GM12878 (cell line): ENCODE data around the gene SNRNP200. TPM values are rescaled to one million over a fixed set of nuclear protein-coding genes. Genes with fewer than 3 reads are reported as not detected.
A peak's percentile ranks its signal among the peaks of the same experiment; 100 is the strongest.

Source experiments
- CREB1 ChIP-seq: IDR thresholded peaks from 2 replicates; pipeline ENCODE4 v1.6.1; 2012; ENCODE audit warnings: low read depth, mild to moderate bottlenecking, inconsistent platforms
- HCFC1 ChIP-seq: fragments of 150-350 bp; IDR thresholded peaks from 2 replicates; pipeline ENCODE4 v1.6.1; 2014; ENCODE audit warnings: low read length
- HDAC6 ChIP-seq: fragments of 200-600 bp; sonication (generic); IDR thresholded peaks from one replicate; pipeline ENCODE4 v1.8.0; 2017; ENCODE audit warnings: antibody characterized with exemption; ENCODE audit not compliant: unreplicated experiment
- NFIC ChIP-seq: IDR thresholded peaks from 2 replicates; pipeline ENCODE4 v1.6.1; 2012; ENCODE audit warnings: low read depth, mild to moderate bottlenecking, inconsistent platforms, low read length, moderate library complexity
- PAX5 ChIP-seq: IDR thresholded peaks from 2 replicates; pipeline ENCODE4 v1.6.1; 2011; ENCODE audit warnings: low read depth, low read length, borderline replicate concordance
- SRF ChIP-seq, 2 experiments: IDR thresholded peaks; 2 replicates each; pipeline ENCODE4 v1.6.1; 2011; ENCODE audit warnings: low read depth in 2 of 2, low read length in 2 of 2, mild to moderate bottlenecking in 1 of 2, moderate library complexity in 1 of 2
- STAT1 ChIP-seq: fragments of 450-650 bp; conservative IDR thresholded peaks from 2 replicates; pipeline ENCODE4 v1.6.1; 2014; ENCODE audit warnings: antibody characterized with exemption, mild to moderate bottlenecking
- TCF3 ChIP-seq: IDR thresholded peaks from 2 replicates; pipeline ENCODE4 v1.6.1; 2012; ENCODE audit warnings: low read depth, mild to moderate bottlenecking, low read length, borderline replicate concordance; ENCODE audit not compliant: insufficient read depth
- polyA plus RNA-seq, 11 experiments: library from polyadenylated mRNA; depleted of rRNA in 4 of 11; unstranded in 6 of 11; stranded (reverse) in 5 of 11; fragments of >200 nt; fragmentation: Nextera tagmentation in 4 of 11; fragmentation: Illumina TruSeq in 1 of 11; extraction: Ambion mirVana in 4 of 11; extraction: Trizol in 1 of 11; gene quantifications; 1 replicate in 1 of 11; 2 replicates in 10 of 11; pipeline versions ENCODE4 v1.2.1 to v1.2.3, GENCODE V29; 2011 to 2016; ENCODE audit warnings: inconsistent platforms in 2 of 11, missing spikeins in 2 of 11, low read depth in 1 of 11
- total RNA-seq, 4 experiments: library from RNA; depleted of rRNA in 3 of 4; stranded (reverse); fragments of >200 nt in 3 of 4; fragmentation: Illumina TruSeq in 1 of 4; extraction: Trizol in 1 of 4; gene quantifications; 2 replicates each; pipeline versions ENCODE4 v1.2.1 to v1.2.3, GENCODE V29; 2013 to 2021
- TF ChIP-seq, protein P1 (sequence below): fragments of 450-650 bp; formaldehyde crosslinking; IDR thresholded peaks from 2 replicates; pipeline ENCODE4 v1.5.0; 2022; ENCODE audit warnings: mild to moderate bottlenecking, missing genetic modification characterization
- TF ChIP-seq, protein P2 (sequence below): fragments of 450-650 bp; conservative IDR thresholded peaks from 2 replicates; pipeline ENCODE4 v1.6.1; 2017; ENCODE audit warnings: mild to moderate bottlenecking, moderate library complexity
- TF ChIP-seq, protein P3 (sequence below): IDR thresholded peaks from 2 replicates; pipeline ENCODE4 v1.6.1; 2012; ENCODE audit warnings: improper control_type of control experiment, low read depth, low read length; ENCODE audit not compliant: insufficient replicate concordance
- TF ChIP-seq, protein P4 (sequence below): fragments of 450-650 bp; IDR thresholded peaks from 2 replicates; pipeline ENCODE4 v1.6.1; 2018; ENCODE audit warnings: borderline replicate concordance, mild to moderate bottlenecking; ENCODE audit not compliant: partially characterized antibody
- TF ChIP-seq, protein P5 (sequence below), 3 experiments: IDR thresholded peaks in 2 of 3; conservative IDR thresholded peaks in 1 of 3; 2 replicates each; pipeline ENCODE4 v1.5.1; 2011; ENCODE audit warnings: low read depth in 3 of 3, low read length in 3 of 3, mild to moderate bottlenecking in 3 of 3, control low read depth in 2 of 3, moderate library complexity in 2 of 3, inconsistent platforms in 1 of 3, mixed read lengths in 1 of 3; ENCODE audit not compliant: control insufficient read depth in 2 of 3, insufficient read depth in 1 of 3; ENCODE audit errors: extremely low read depth in 1 of 3

The SNRNP200 gene
- total and polyA plus RNA-seq, 10 of the 15 experiments (the other 5 are each of a cell fraction or from before 2014, with no cell fraction given) = 59.2 to 176 (median 106) TPM

DNA sequence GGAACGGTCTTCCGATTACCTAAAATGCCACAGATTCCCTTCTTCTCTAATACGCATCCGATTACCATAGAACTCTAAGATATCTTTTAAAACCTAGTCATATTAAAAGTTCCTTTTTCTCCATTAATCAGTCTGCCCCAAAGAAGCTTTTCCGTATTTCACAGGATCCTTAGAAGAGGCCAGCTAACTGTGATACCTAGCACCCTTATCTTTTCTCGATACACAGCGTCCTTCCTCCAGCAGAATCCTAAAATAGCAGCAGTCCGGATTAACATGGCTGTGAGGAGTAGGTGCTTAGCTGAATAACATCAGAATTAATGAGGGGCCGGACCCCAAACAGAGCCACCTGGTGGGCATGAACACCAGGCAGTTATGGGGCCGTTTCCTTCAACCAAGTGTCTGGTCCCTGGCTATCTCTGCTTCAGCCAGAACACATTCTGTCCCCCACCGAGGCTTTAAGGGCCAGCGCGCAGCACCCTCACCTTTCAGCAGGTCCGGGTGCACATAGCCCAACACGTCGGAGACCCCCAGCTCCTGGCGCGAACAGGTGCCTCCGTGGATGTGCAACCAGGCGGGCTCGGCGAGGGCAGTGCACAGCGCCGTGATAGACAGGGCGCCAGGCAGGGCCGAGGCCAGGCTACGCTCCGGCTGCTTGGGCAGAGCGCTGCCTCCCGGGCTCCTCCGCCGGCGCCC is 40.5 kb downstream of the SNRNP200 start (continued):
- TF ChIP-seq, protein P1, sequence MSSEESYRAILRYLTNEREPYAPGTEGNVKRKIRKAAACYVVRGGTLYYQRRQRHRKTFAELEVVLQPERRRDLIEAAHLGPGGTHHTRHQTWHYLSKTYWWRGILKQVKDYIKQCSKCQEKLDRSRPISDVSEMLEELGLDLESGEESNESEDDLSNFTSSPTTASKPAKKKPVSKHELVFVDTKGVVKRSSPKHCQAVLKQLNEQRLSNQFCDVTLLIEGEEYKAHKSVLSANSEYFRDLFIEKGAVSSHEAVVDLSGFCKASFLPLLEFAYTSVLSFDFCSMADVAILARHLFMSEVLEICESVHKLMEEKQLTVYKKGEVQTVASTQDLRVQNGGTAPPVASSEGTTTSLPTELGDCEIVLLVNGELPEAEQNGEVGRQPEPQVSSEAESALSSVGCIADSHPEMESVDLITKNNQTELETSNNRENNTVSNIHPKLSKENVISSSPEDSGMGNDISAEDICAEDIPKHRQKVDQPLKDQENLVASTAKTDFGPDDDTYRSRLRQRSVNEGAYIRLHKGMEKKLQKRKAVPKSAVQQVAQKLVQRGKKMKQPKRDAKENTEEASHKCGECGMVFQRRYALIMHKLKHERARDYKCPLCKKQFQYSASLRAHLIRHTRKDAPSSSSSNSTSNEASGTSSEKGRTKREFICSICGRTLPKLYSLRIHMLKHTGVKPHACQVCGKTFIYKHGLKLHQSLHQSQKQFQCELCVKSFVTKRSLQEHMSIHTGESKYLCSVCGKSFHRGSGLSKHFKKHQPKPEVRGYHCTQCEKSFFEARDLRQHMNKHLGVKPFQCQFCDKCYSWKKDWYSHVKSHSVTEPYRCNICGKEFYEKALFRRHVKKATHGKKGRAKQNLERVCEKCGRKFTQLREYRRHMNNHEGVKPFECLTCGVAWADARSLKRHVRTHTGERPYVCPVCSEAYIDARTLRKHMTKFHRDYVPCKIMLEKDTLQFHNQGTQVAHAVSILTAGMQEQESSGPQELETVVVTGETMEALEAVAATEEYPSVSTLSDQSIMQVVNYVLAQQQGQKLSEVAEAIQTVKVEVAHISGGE (CRISPR knock-in tag) = no peak
- TF ChIP-seq, protein P2, sequence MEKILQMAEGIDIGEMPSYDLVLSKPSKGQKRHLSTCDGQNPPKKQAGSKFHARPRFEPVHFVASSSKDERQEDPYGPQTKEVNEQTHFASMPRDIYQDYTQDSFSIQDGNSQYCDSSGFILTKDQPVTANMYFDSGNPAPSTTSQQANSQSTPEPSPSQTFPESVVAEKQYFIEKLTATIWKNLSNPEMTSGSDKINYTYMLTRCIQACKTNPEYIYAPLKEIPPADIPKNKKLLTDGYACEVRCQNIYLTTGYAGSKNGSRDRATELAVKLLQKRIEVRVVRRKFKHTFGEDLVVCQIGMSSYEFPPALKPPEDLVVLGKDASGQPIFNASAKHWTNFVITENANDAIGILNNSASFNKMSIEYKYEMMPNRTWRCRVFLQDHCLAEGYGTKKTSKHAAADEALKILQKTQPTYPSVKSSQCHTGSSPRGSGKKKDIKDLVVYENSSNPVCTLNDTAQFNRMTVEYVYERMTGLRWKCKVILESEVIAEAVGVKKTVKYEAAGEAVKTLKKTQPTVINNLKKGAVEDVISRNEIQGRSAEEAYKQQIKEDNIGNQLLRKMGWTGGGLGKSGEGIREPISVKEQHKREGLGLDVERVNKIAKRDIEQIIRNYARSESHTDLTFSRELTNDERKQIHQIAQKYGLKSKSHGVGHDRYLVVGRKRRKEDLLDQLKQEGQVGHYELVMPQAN = no peak; the same call in 1 of the 2 replicates
- TF ChIP-seq, protein P3, sequence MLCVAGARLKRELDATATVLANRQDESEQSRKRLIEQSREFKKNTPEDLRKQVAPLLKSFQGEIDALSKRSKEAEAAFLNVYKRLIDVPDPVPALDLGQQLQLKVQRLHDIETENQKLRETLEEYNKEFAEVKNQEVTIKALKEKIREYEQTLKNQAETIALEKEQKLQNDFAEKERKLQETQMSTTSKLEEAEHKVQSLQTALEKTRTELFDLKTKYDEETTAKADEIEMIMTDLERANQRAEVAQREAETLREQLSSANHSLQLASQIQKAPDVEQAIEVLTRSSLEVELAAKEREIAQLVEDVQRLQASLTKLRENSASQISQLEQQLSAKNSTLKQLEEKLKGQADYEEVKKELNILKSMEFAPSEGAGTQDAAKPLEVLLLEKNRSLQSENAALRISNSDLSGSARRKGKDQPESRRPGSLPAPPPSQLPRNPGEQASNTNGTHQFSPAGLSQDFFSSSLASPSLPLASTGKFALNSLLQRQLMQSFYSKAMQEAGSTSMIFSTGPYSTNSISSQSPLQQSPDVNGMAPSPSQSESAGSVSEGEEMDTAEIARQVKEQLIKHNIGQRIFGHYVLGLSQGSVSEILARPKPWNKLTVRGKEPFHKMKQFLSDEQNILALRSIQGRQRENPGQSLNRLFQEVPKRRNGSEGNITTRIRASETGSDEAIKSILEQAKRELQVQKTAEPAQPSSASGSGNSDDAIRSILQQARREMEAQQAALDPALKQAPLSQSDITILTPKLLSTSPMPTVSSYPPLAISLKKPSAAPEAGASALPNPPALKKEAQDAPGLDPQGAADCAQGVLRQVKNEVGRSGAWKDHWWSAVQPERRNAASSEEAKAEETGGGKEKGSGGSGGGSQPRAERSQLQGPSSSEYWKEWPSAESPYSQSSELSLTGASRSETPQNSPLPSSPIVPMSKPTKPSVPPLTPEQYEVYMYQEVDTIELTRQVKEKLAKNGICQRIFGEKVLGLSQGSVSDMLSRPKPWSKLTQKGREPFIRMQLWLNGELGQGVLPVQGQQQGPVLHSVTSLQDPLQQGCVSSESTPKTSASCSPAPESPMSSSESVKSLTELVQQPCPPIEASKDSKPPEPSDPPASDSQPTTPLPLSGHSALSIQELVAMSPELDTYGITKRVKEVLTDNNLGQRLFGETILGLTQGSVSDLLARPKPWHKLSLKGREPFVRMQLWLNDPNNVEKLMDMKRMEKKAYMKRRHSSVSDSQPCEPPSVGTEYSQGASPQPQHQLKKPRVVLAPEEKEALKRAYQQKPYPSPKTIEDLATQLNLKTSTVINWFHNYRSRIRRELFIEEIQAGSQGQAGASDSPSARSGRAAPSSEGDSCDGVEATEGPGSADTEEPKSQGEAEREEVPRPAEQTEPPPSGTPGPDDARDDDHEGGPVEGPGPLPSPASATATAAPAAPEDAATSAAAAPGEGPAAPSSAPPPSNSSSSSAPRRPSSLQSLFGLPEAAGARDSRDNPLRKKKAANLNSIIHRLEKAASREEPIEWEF = no peak
- TF ChIP-seq HDAC6 (no peak), SRF (IDR thresholded peaks at IDR 0.05; ENCODE audit: low read depth in 2 of 2, low read length in 2 of 2) (no peak), NFIC (no peak), CREB1 (no peak), HCFC1 (no peak), PAX5 (no peak), STAT1 (no peak), TCF3 (no peak)
- TF ChIP-seq, protein P4, sequence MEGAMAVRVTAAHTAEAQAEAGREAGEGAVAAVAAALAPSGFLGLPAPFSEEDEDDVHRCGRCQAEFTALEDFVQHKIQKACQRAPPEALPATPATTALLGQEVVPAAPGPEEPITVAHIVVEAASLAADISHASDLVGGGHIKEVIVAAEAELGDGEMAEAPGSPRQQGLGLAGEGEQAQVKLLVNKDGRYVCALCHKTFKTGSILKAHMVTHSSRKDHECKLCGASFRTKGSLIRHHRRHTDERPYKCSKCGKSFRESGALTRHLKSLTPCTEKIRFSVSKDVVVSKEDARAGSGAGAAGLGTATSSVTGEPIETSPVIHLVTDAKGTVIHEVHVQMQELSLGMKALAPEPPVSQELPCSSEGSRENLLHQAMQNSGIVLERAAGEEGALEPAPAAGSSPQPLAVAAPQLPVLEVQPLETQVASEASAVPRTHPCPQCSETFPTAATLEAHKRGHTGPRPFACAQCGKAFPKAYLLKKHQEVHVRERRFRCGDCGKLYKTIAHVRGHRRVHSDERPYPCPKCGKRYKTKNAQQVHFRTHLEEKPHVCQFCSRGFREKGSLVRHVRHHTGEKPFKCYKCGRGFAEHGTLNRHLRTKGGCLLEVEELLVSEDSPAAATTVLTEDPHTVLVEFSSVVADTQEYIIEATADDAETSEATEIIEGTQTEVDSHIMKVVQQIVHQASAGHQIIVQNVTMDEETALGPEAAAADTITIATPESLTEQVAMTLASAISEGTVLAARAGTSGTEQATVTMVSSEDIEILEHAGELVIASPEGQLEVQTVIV = no peak
- TF ChIP-seq, protein P5, sequence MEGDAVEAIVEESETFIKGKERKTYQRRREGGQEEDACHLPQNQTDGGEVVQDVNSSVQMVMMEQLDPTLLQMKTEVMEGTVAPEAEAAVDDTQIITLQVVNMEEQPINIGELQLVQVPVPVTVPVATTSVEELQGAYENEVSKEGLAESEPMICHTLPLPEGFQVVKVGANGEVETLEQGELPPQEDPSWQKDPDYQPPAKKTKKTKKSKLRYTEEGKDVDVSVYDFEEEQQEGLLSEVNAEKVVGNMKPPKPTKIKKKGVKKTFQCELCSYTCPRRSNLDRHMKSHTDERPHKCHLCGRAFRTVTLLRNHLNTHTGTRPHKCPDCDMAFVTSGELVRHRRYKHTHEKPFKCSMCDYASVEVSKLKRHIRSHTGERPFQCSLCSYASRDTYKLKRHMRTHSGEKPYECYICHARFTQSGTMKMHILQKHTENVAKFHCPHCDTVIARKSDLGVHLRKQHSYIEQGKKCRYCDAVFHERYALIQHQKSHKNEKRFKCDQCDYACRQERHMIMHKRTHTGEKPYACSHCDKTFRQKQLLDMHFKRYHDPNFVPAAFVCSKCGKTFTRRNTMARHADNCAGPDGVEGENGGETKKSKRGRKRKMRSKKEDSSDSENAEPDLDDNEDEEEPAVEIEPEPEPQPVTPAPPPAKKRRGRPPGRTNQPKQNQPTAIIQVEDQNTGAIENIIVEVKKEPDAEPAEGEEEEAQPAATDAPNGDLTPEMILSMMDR (IDR thresholded peaks at IDR 0.05 in 2 of 3, conservative IDR thresholded peaks at IDR 0.05 in 1 of 3; ENCODE audit: control insufficient read depth in 2 of 3, extremely low read depth in 1 of 3, insufficient read depth in 1 of 3, low read depth in 3 of 3, low read length in 3 of 3) = peak; percentile 42 to 50 (median 46); a peak in 5 of 6 replicates
